CD4-positive, alpha-beta T cell treated with Interleukin-15 for 4 hours (primary cell): ENCODE measurements around the gene TTC21B.
A peak's percentile ranks its signal among the peaks of the same experiment; 100 is the strongest.

ENCODE experiments used
- DNase-seq: peaks from one replicate; pipeline ENCODE4 v3.0.0-alpha.2; 2020; ENCODE audit warnings: low spot score

Gene TTC21B

DNA sequence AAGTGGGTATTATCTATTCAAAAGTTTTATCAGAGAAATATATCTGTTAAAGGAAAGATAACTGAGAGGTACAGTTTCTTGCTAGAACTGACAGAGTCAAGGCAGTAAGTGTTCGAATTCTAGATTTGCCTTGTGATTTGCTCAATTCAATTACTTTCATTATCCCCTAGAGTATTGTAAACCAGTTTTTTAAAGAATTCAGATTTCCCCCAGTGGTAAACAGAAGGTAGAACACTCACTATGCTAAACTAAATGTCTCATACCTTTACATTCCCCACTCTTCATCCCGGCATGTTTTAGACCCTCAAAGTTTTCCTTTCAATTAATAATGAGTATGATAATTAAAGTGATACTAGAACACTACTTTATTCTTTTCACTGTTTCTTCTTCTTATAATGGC, 28.6 kb downstream of the TTC21B start:
- no peak for DNase-seq

GRCh38 chr2:165920748-165921147, 32.8 kb downstream of the TTC21B start:
- DNase-seq, result no peak

DNA sequence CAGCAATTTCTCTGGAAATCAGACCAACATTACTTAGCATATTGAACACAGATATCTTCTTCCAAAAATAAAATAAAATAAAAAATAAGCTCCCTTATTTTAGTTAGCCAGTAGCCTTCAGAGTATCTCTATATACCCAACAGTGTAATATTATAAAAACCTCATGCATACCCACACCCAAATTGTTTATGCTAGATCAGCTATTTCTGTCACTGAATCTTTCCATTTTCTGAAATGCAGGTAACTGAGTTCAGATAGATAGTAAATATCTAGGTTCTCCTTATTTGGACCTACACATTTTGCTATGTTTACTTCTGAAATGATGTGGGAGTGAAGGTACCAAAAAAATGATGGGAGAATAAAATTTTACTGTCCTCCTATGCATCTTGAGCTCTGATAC, 39.9 kb downstream of the TTC21B start:
- DNase-seq, result no peak

DNA sequence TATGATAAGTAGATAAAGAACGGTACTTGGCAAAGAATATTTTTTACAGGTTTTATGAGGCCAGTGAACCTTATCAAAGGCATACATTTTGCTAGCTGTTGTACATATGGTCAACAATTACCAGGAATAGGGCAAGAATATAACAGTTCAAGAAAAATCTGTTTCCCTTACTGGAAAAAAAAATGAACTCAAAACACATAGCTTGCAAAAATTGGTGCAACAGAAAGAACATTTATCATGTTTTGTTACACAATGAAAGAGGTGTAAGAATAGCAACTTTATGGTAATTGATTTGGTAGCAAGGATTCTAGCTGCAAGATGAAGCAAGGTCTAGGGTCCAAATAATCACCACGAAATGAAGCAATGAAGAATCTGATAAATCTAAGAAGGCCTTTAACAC, 41.6 kb downstream of the TTC21B start:
- DNase-seq, result no peak

DNA sequence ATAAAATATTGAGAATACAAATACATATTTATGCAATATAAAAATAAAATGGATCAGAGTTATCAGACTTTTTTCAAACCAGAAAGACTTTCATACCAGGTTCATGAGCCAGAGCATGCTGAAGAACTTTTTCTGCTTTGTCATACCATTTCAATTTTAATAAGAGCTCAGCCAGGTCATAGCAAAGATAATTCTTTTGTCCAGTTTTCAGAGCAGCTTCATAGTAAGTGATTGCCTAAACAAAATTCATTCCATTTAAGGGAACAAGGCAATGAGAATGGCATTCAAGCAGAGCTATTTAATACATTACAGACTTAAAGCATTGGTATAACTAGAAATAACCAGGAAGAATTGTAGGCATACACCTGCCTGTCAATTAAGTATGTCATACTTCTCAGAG, 42.3 kb downstream of the TTC21B start:
- no peak for DNase-seq

GRCh38 chr2:165909466-165909865, 44.1 kb downstream of the TTC21B start:
- no peak for DNase-seq

DNA sequence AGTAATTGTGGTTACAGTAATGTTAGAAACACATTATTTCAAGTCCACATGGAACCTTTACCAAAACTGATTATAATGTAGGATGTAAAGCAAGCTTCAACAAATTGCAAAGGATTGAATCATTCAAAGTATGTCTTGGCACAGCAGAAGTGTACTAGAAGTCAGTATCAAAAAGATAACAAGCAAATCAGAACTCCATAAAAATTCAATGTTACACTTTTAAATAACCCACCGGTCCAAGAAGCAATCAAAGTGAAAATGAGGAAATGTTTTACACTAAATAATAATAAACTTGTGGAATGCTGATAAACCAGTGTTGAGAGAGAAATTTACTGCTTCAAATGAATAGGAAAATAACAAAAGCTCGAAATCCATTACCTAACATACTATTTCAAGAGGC, 47.7 kb downstream of the TTC21B start:
- DNase-seq, result no peak

DNA sequence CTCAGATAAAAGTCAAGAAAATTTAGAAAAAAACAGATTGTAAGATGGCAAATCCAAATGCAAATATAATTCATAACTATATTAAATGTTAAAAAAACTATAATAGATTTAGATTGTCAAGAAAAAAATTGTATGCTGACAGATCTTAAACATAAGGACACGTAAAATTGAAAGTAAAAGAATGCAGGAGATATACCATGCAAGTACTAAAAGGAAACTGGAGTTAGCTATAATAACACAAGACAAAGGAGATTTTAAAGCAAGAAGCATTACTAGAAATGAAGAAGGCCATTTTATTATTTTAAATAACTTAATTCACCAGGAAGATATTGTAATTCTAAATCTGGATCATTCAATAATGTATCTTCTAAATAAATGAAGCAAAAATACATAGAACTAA, 48.3 kb downstream of the TTC21B start:
- no peak for DNase-seq

DNA sequence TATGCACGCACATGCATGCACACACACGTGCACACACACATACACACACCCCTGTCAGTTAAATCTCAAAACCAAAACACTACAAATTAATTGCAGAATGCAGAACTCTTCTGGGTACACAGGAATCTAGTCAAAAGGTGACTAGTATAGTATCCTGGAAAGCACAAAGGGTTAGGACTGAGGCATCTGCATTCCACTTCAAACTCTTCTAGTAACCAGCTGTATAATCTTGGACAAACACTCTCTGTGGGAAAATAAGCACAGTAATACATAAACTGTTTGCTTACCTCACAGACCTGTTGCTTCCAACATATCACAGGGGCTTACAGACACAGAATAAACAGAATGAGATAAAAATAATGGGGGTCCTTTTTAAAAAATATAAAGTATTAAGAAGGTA, 49.1 kb downstream of the TTC21B start:
- DNase-seq, result no peak

DNA sequence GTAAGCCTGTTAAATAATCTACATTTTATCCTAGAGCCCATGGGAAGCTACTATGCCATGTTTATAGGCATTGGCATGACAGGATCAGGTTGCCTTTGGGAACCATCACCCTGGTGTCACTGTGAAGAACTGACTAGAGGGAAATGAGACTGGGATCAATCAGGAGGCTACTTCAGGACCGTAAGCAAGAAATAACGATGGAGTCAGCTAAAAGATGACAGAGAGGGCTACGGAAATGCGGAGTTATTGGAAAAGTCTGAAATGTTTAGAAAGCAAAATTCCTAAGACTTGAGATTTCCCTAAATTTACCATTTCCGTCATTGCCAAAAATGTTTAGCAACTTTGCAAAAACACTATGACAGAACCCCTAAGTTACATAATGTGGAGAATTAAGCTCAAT, 50.2 kb downstream of the TTC21B start:
- no peak for DNase-seq

- peak; percentile 16 for DNase-seq
Measured at GRCh38 chr2:165902934-165903333, 50.6 kb downstream of the TTC21B start.

DNA sequence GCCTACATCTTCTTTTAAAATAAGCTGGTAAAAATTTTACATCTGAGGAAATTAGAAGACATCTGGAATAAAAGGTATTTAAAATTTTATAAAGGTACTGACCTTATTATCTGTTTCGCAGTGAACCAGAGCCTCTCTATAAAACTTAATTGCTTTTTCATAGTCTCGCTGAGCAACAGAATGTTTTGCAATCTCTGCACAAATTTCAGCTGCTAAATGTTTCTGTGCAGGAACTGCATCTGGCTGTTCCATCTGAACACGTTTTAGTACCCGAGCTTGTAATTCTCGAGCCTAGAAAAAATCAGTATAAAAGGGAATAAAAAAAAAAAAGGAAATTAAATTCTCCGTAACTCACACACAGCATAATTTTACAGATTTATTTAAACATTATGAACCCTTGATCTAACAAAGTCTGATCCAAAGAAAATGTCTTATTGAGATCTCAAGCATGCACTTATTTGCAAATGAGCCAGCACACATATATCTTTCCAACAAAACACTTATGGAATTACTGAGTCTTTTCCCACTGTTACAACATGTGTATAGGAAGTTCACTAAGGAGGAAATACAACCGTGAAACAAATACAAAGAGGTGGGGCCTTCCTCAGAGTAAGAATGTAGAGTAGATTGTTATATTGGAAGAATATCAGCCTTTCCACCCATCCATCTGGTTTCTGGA, 51.8 kb downstream of the TTC21B start:
- DNase-seq, result no peak

DNA sequence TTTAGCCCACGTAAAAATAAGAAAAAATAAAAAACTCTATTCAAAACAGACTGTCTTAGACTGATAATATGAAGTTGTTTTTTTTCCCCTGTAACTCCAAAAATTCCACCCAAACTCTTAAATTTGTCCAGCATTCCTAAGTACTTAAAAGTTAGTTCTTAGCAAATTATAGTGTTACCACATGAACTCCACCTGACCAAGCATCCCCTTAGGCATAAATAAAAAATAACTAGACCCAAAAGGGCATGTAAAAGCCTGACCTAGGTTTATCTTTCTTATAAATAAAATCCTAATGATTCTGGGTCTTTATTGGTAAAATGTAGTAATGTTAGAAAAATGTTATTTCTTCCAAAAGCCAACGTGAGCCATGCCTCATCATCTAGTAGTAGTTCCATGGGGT, 54.3 kb downstream of the TTC21B start:
- DNase-seq, result no peak

GRCh38 chr2:165898381-165898780, 55.2 kb downstream of the TTC21B start:
- DNase-seq, result no peak

DNA sequence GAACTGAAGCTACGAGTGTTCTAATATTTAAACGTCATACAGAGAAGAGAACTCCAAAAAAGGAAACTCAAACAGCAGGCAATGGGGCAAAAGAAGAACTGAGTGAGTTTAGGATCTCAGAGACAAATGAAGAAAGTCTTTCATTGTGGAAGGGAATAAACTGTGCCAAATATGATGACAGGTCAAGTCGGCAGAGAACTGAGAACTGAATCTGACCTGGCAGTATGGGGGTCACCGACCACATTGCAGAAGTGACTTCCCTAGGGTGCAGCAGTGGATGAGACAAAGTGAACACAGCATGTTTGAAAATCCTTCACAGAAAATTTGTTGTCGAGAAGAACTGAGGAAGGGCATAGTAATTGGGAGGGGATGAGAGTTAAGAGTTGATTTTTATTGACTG, 55.9 kb downstream of the TTC21B start:
- DNase-seq, result no peak

DNA sequence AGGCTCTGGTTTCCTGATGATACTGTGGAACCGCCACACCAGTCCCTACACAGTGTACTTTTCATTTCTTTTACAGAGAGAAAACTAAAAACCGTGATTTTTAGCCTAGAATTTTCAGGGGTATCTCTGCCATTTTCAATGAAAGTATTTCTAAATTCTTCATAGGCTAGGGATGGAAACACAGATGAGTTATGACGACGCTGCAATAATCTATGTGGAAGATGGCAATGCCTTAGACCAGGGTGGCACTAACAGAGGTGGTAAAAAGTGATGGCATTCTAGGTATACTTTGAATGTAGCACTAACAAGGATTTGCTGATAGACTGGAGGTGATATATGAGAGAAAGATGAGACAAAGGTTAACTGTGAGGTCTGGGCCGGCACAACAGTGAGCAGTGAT, 56.5 kb downstream of the TTC21B start:
- no peak for DNase-seq

DNA sequence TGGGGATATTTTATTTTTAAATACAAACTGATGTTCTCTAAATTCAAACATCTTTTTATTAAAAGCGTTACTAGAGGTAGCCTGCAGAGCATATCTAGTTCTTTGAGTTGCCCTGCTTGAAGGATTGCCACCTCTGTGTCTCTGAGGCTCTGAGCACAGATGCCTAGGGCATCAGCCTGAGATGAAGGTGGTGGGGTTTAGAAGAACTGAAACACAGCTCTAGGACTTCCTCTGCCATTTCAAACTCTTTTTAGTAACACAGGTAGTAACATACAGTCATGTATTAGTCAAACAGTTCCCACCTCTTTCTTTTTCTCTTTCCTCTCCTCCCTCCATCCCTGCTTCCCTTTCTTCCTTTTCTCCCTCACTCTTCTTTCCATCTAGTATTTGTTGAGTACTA, 57.6 kb downstream of the TTC21B start:
- no peak for DNase-seq

DNA sequence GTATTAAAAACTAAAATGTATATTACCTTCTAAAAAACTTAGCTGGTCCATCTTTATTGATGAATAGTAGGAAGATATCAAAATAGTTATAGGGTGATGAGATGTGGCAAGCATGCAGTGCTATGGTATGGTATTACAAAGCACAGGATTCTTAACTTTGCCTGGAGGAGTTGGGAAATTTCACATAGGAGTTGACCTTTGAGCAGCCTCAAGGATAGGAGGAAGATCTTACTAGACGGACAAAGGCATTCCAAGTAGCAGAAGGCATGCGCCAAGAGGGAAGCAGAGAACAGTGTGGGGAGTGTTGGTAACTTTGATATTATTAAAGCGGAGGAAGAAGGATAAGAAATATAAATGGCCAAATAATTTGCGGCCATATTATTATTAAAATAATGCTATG, 60.0 kb downstream of the TTC21B start:
- DNase-seq, result no peak

DNA sequence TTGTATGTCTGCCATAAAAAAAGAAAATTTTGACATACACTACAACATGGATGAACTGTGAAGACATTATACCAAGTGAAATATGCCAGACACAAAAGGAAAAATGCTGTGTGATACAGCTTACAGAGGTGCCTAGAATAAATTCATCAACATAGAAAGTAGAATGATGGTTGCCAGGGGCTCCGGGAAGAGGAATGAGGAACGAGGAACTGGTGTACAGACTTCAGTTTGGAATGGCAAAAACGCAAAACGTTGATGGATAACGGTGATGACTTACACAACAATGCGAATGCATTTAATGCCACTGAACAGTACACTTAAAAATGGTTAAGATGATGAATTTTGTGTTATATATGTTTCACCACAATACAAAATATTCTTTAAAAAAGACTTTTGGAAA, 61.0 kb downstream of the TTC21B start:
- no peak for DNase-seq

GRCh38 chr2:165891943-165892342, 61.6 kb downstream of the TTC21B start:
- DNase-seq, result no peak

GRCh38 chr2:165891345-165891744, 62.2 kb downstream of the TTC21B start:
- DNase-seq, result no peak

- DNase-seq, result no peak
Measured at GRCh38 chr2:165889798-165890197, 63.8 kb downstream of the TTC21B start.

GRCh38 chr2:165889158-165889557, 64.4 kb downstream of the TTC21B start:
- no peak for DNase-seq

- no peak for DNase-seq
Measured at GRCh38 chr2:165888171-165888570, 65.4 kb downstream of the TTC21B start.
